GM23338 (cell line): Measurements from ENCODE around the gene ARHGEF38. TPM values are rescaled to one million over a fixed set of nuclear protein-coding genes. Genes with fewer than 3 reads are reported as not detected.

Experiments
- ATAC-seq: fragments of 200-7000 bp; cut with Tn5 transposase; 3 replicates; pipeline ENCODE4 v1.9.1; 2020
- DNase-seq: peaks from one replicate; pipeline ENCODE4 v3.0.0-alpha.2; 2015; ENCODE audit warnings: low spot score
- H2AFZ ChIP-seq: fragments of 200-600 bp; sonication (generic); 2 replicates; pipeline ENCODE4 v1.8.0; 2016; ENCODE audit warnings: antibody characterized with exemption, mild to moderate bottlenecking, moderate library complexity
- H3F3A ChIP-seq: fragments of 200-600 bp; sonication (generic); replicated peaks from 2 replicates; pipeline ENCODE4 v1.8.0; 2017; ENCODE audit warnings: antibody characterized with exemption, mixed run types, low read depth
- H3K27ac ChIP-seq: fragments of 200-600 bp; sonication (generic); 2 replicates; pipeline ENCODE4 v1.6.1; 2016; ENCODE audit warnings: low read depth
- H3K27me3 ChIP-seq: fragments of 200-600 bp; sonication (generic); 2 replicates; pipeline ENCODE4 v1.8.0; 2016; ENCODE audit warnings: mild to moderate bottlenecking, mixed run types, moderate library complexity; ENCODE audit not compliant: insufficient read depth
- H3K36me3 ChIP-seq: fragments of 200-600 bp; sonication (generic); 2 replicates; pipeline ENCODE4 v1.8.0; 2016; ENCODE audit warnings: mild to moderate bottlenecking; ENCODE audit not compliant: insufficient read depth
- H3K4me1 ChIP-seq: fragments of 200-600 bp; sonication (generic); 2 replicates; pipeline ENCODE4 v1.8.0; 2016; ENCODE audit warnings: mild to moderate bottlenecking, moderate library complexity; ENCODE audit not compliant: insufficient read depth
- H3K4me2 ChIP-seq: fragments of 200-600 bp; sonication (generic); 2 replicates; pipeline ENCODE4 v1.7.1; 2017; ENCODE audit warnings: mixed run types
- H3K4me3 ChIP-seq: fragments of 200-600 bp; sonication (generic); 2 replicates; pipeline ENCODE4 v1.6.1; 2016; ENCODE audit warnings: mixed run types
- H3K79me2 ChIP-seq: fragments of 200-600 bp; sonication (generic); replicated peaks from 2 replicates; pipeline ENCODE4 v1.8.0; 2017; ENCODE audit warnings: mild to moderate bottlenecking; ENCODE audit not compliant: insufficient read depth
- H3K9me2 ChIP-seq: fragments of 200-600 bp; sonication (generic); 2 replicates; pipeline ENCODE4 v1.8.0; 2017; ENCODE audit not compliant: insufficient read depth
- H4K20me1 ChIP-seq: fragments of 200-600 bp; sonication (generic); replicated peaks from 2 replicates; pipeline ENCODE4 v1.8.0; 2017; ENCODE audit warnings: mild to moderate bottlenecking; ENCODE audit not compliant: insufficient read depth
- H3K27ac Mint-ChIP-seq: 2 replicates; pipeline ENCODE4 v1.8.0; 2020; ENCODE audit warnings: inconsistent platforms, mild to moderate bottlenecking, moderate library complexity, mixed read lengths
- H3K27me3 Mint-ChIP-seq: 3 replicates; pipeline ENCODE4 v1.8.0; 2022; ENCODE audit warnings: low read depth, mild to moderate bottlenecking, moderate library complexity, mixed read lengths, inconsistent platforms; ENCODE audit not compliant: insufficient read depth, poor library complexity
- H3K36me3 Mint-ChIP-seq: 3 replicates; pipeline ENCODE4 v1.8.0; 2021; ENCODE audit warnings: low read depth, mild to moderate bottlenecking, inconsistent platforms, moderate library complexity, mixed read lengths
- H3K4me1 Mint-ChIP-seq: 3 replicates; pipeline ENCODE4 v1.8.0; 2020; ENCODE audit warnings: mild to moderate bottlenecking, inconsistent platforms, mixed read lengths
- H3K4me3 Mint-ChIP-seq: 3 replicates; pipeline ENCODE4 v1.8.0; 2021; ENCODE audit warnings: moderate library complexity, mild to moderate bottlenecking, inconsistent platforms, mixed read lengths
- H3K9me3 Mint-ChIP-seq: 3 replicates; pipeline ENCODE4 v1.8.0; 2020; ENCODE audit warnings: moderate library complexity, mild to moderate bottlenecking, inconsistent platforms, mixed read lengths
- CREB1 ChIP-seq: fragments of 250-450 bp; sonication (Bioruptor Pico); IDR thresholded peaks from 2 replicates; pipeline ENCODE4 v1.5.0; 2020; ENCODE audit warnings: low read depth, mild to moderate bottlenecking, moderate library complexity
- EZH2 ChIP-seq: fragments of 200-600 bp; sonication (generic); IDR thresholded peaks from one replicate; pipeline ENCODE4 v1.8.0; 2017; ENCODE audit warnings: antibody characterized with exemption, mild to moderate bottlenecking, low read depth; ENCODE audit not compliant: unreplicated experiment
- EZH2phosphoT487 ChIP-seq: fragments of 200-600 bp; sonication (generic); IDR thresholded peaks from one replicate; pipeline ENCODE4 v1.8.1; 2018; ENCODE audit warnings: antibody characterized with exemption; ENCODE audit not compliant: unreplicated experiment
- JUNB ChIP-seq: IDR thresholded peaks from one replicate; pipeline ENCODE4 v1.6.1; 2016; ENCODE audit warnings: antibody characterized with exemption; ENCODE audit not compliant: unreplicated experiment
- NANOG ChIP-seq: IDR thresholded peaks from 2 replicates; pipeline ENCODE4 v1.6.1; 2016; ENCODE audit warnings: antibody characterized with exemption, borderline replicate concordance
- POLR2AphosphoS5 ChIP-seq: IDR thresholded peaks from 2 replicates; pipeline ENCODE4 v1.6.1; 2016; ENCODE audit warnings: antibody characterized with exemption, low read depth
- REST ChIP-seq: IDR thresholded peaks from one replicate; pipeline ENCODE4 v1.6.1; 2018; ENCODE audit warnings: antibody characterized with exemption; ENCODE audit not compliant: unreplicated experiment
- STAT1 ChIP-seq: IDR thresholded peaks from one replicate; pipeline ENCODE4 v1.6.1; 2016; ENCODE audit warnings: antibody characterized with exemption; ENCODE audit not compliant: unreplicated experiment
- ZNF114 ChIP-seq: fragments of 250-450 bp; sonication (Bioruptor Pico); IDR thresholded peaks from 2 replicates; pipeline ENCODE4 v1.5.0; 2020; ENCODE audit warnings: mild to moderate bottlenecking, moderate library complexity
- ZNF331 ChIP-seq: fragments of 250-450 bp; sonication (Bioruptor Pico); IDR thresholded peaks from 2 replicates; pipeline ENCODE4 v1.5.0; 2020; ENCODE audit warnings: low read depth, mild to moderate bottlenecking, moderate library complexity
- polyA plus RNA-seq: library from polyadenylated mRNA; unstranded; fragments of >200 nt; fragmentation: Nextera tagmentation; extraction: Ambion mirVana; gene quantifications from 2 replicates; pipeline ENCODE4 v1.2.1, GENCODE V29; 2016
- total RNA-seq: library from RNA; depleted of rRNA; stranded (reverse); fragments of >200 nt; shearing (Covaris generic); gene quantifications from 2 replicates; pipeline ENCODE4 v1.2.3, GENCODE V29; 2014
- TF ChIP-seq, protein P1 (sequence below): fragments of 250-450 bp; sonication (Bioruptor Pico); IDR thresholded peaks from 2 replicates; pipeline ENCODE4 v1.5.0; 2020; ENCODE audit warnings: mild to moderate bottlenecking, moderate library complexity
- TF ChIP-seq, protein P2 (sequence below): IDR thresholded peaks from 2 replicates; pipeline ENCODE4 v1.6.1; 2016; ENCODE audit warnings: antibody characterized with exemption

Gene ARHGEF38
- total and polyA plus RNA-seq, 2 experiments from 2014 or later, result 0.58 TPM; not detected in 1

GRCh38 chr4:105543346-105543745 is 9.1 kb upstream of the ARHGEF38 start (continued):
- no peak for TF ChIP-seq CREB1 (CRISPR knock-in tag)

GRCh38 chr4:105543881-105544280 is 8.5 kb upstream of the ARHGEF38 start:
- TF ChIP-seq CREB1 (CRISPR knock-in tag) (no peak), EZH2phosphoT487 (no peak), POLR2AphosphoS5 (no peak), STAT1 (no peak), ZNF331 (CRISPR knock-in tag) (no peak), JUNB (no peak), NANOG (no peak), EZH2 (no peak), REST (no peak), ZNF114 (CRISPR knock-in tag) (no peak)
- TF ChIP-seq, protein P1, sequence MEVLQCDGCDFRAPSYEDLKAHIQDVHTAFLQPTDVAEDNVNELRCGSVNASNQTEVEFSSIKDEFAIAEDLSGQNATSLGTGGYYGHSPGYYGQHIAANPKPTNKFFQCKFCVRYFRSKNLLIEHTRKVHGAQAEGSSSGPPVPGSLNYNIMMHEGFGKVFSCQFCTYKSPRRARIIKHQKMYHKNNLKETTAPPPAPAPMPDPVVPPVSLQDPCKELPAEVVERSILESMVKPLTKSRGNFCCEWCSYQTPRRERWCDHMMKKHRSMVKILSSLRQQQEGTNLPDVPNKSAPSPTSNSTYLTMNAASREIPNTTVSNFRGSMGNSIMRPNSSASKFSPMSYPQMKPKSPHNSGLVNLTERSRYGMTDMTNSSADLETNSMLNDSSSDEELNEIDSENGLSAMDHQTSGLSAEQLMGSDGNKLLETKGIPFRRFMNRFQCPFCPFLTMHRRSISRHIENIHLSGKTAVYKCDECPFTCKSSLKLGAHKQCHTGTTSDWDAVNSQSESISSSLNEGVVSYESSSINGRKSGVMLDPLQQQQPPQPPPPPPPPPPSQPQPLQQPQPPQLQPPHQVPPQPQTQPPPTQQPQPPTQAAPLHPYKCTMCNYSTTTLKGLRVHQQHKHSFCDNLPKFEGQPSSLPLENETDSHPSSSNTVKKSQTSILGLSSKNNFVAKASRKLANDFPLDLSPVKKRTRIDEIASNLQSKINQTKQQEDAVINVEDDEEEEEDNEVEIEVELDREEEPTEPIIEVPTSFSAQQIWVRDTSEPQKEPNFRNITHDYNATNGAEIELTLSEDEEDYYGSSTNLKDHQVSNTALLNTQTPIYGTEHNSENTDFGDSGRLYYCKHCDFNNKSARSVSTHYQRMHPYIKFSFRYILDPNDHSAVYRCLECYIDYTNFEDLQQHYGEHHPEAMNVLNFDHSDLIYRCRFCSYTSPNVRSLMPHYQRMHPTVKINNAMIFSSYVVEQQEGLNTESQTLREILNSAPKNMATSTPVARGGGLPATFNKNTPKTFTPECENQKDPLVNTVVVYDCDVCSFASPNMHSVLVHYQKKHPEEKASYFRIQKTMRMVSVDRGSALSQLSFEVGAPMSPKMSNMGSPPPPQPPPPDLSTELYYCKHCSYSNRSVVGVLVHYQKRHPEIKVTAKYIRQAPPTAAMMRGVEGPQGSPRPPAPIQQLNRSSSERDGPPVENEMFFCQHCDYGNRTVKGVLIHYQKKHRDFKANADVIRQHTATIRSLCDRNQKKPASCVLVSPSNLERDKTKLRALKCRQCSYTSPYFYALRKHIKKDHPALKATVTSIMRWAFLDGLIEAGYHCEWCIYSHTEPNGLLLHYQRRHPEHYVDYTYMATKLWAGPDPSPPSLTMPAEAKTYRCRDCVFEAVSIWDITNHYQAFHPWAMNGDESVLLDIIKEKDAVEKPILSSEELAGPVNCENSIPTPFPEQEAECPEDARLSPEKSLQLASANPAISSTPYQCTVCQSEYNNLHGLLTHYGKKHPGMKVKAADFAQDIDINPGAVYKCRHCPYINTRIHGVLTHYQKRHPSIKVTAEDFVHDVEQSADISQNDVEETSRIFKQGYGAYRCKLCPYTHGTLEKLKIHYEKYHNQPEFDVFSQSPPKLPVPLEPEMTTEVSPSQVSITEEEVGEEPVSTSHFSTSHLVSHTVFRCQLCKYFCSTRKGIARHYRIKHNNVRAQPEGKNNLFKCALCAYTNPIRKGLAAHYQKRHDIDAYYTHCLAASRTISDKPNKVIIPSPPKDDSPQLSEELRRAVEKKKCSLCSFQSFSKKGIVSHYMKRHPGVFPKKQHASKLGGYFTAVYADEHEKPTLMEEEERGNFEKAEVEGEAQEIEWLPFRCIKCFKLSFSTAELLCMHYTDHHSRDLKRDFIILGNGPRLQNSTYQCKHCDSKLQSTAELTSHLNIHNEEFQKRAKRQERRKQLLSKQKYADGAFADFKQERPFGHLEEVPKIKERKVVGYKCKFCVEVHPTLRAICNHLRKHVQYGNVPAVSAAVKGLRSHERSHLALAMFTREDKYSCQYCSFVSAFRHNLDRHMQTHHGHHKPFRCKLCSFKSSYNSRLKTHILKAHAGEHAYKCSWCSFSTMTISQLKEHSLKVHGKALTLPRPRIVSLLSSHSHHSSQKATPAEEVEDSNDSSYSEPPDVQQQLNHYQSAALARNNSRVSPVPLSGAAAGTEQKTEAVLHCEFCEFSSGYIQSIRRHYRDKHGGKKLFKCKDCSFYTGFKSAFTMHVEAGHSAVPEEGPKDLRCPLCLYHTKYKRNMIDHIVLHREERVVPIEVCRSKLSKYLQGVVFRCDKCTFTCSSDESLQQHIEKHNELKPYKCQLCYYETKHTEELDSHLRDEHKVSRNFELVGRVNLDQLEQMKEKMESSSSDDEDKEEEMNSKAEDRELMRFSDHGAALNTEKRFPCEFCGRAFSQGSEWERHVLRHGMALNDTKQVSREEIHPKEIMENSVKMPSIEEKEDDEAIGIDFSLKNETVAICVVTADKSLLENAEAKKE (CRISPR knock-in tag), result no peak
- TF ChIP-seq, protein P2, sequence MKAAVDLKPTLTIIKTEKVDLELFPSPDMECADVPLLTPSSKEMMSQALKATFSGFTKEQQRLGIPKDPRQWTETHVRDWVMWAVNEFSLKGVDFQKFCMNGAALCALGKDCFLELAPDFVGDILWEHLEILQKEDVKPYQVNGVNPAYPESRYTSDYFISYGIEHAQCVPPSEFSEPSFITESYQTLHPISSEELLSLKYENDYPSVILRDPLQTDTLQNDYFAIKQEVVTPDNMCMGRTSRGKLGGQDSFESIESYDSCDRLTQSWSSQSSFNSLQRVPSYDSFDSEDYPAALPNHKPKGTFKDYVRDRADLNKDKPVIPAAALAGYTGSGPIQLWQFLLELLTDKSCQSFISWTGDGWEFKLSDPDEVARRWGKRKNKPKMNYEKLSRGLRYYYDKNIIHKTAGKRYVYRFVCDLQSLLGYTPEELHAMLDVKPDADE, result no peak
- H3K27ac ChIP-seq, result no peak overlapping the region
- H2AFZ ChIP-seq, result no peak overlapping the region
- no peak overlapping the region for H3K4me3 ChIP-seq
- no peak for DNase-seq
- no peaks in the 10 kb centered on the region for H3K4me1 ChIP-seq
- Mint-ChIP-seq H3K4me3 (no peak overlapping the region), H3K27ac (no peak overlapping the region), H3K9me3 (no peaks in the 10 kb centered on the region; the same call in 2 of the 3 replicates), H3K27me3 (peaks cover 12% of the 10 kb centered on the region), H3K4me1 (no peaks in the 10 kb centered on the region), H3K36me3 (no peaks in the 10 kb centered on the region)
- H3K4me2 ChIP-seq, result no peak overlapping the region
- no peaks in the 10 kb centered on the region for H3K79me2 ChIP-seq
- ATAC-seq, result no peak
- no peaks in the 10 kb centered on the region for H3F3A ChIP-seq
- no peaks in the 10 kb centered on the region for H3K9me2 ChIP-seq
- peaks cover 72% of the 10 kb centered on the region for H3K27me3 ChIP-seq
- no peaks in the 10 kb centered on the region; the same call in 1 of the 2 replicates for H4K20me1 ChIP-seq
- H3K36me3 ChIP-seq, result no peaks in the 10 kb centered on the region
